ENCODE data around the gene ANKRD63. TPM values are rescaled to one million over a fixed set of nuclear protein-coding genes. Genes with fewer than 3 reads are reported as not detected.

ANKRD63 gene
- total RNA-seq, 1 experiment from 2014 or later: 0.46 TPM

DNA sequence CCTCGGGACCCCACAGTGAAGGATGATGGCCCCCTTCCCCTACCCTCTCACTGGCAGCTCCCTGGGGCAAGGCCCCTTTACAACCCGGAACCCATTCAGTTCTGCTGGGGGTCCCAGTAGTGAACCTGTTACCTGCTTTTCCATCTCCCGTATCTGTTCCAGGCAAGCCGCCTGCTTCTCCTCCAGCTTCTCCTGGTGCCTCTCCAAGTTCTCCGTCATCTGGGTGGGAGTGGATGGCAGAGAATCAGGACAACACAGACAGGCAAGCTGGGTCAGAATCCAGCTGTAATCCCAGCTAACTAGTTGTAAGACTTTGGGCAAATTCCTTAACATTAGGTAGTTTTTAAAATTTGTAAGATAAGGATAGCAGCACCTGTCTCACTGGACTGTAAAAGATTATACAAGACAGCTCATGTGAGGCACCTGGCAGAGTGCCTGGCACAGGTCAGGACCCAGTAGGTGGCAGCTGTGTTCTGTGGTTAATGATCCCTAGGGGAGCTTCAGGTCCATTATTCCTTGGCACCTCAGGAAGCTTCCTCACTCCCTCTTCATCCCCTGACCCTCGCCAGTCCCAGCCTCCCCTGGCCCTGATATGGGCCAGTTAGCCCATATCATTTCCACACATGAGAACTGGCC is 6.4 kb upstream of the ANKRD63 start:
- Mint-ChIP-seq H3K4me3 (no peak overlapping the region), H3K36me3 (ENCODE audit: insufficient read depth in 1 of 3, low read depth in 3 of 3) (no peaks in the 10 kb centered on the region), H3K4me1 (peaks cover 23 to 41% of the 10 kb centered on the region in 2 experiments), H3K27me3 (ENCODE audit: low read depth) (peaks cover 85% of the 10 kb centered on the region), H3K27ac (no peak overlapping the region), H3K9me3 (no peaks in the 10 kb centered on the region)
- DNase-seq: no peak
- Histone ChIP-seq H3K23me2 (ENCODE audit: insufficient read length, low read depth, low read length, poor library complexity, severe bottlenecking) (peaks cover 8% of the 10 kb centered on the region), H3K56ac (ENCODE audit: insufficient read length, low read depth, low read length) (no peak overlapping the region), H4K8ac (replicated peaks; ENCODE audit: insufficient read length, low read depth, low read length) (no peak overlapping the region), H3K23ac (ENCODE audit: insufficient read length, low read depth, low read length) (no peak overlapping the region), H2BK20ac (ENCODE audit: low read depth, low read length, poor library complexity, severe bottlenecking) (no peak overlapping the region), H2BK120ac (ENCODE audit: low read depth, low read length, poor library complexity, severe bottlenecking) (no peak overlapping the region), H2BK15ac (ENCODE audit: low read depth, low read length) (no peak overlapping the region), H2BK5ac (ENCODE audit: insufficient read length, low read length) (no peak overlapping the region), H2AFZ (ENCODE audit: low read length) (no peak overlapping the region), H3K14ac (ENCODE audit: insufficient read depth, low read length) (no peak overlapping the region), H3K27me3 (ENCODE audit: insufficient read depth, low read length) (peaks cover 14% of the 10 kb centered on the region; the same call in 1 of the 2 replicates), H3K4ac (ENCODE audit: low read depth, low read length) (no peak overlapping the region), H3K18ac (ENCODE audit: insufficient read length, low read depth, low read length) (no peak overlapping the region), H4K91ac (ENCODE audit: insufficient read length, low read depth, low read length) (no peak overlapping the region), H3K9me3 (ENCODE audit: control insufficient read depth, low read depth, low read length) (no peaks in the 10 kb centered on the region), H2AK5ac (ENCODE audit: insufficient read length, low read length) (no peak overlapping the region), H4K20me1 (ENCODE audit: control insufficient read depth, insufficient read depth, insufficient read length) (no peaks in the 10 kb centered on the region), H3K9ac (ENCODE audit: extremely low read depth, insufficient read length, low read length) (no peak overlapping the region), H3K4me2 (ENCODE audit: insufficient read depth, insufficient read length, low read length) (no peak overlapping the region), H4K5ac (ENCODE audit: insufficient read length, low read depth, low read length) (no peak overlapping the region), H2BK12ac (ENCODE audit: insufficient read length, low read depth, low read length) (no peak overlapping the region), H3K79me1 (ENCODE audit: insufficient read depth, low read depth, low read length, poor library complexity, severe bottlenecking) (no peaks in the 10 kb centered on the region), H3T11ph (ENCODE audit: low read length) (no peak overlapping the region), H3K27ac (ENCODE audit: insufficient read length, low read depth, low read length) (no peak overlapping the region), H3K4me1 (ENCODE audit: insufficient read depth, low read length) (peaks cover 5% of the 10 kb centered on the region), H3K79me2 (ENCODE audit: insufficient read depth, low read length) (no peaks in the 10 kb centered on the region)
- WGBS (ENCODE audit: extremely low coverage, insufficient read length, low lambda C conversion rate): no CpG with 5 or more reads among the region's 6 CpGs
- TF ChIP-seq, protein P1, sequence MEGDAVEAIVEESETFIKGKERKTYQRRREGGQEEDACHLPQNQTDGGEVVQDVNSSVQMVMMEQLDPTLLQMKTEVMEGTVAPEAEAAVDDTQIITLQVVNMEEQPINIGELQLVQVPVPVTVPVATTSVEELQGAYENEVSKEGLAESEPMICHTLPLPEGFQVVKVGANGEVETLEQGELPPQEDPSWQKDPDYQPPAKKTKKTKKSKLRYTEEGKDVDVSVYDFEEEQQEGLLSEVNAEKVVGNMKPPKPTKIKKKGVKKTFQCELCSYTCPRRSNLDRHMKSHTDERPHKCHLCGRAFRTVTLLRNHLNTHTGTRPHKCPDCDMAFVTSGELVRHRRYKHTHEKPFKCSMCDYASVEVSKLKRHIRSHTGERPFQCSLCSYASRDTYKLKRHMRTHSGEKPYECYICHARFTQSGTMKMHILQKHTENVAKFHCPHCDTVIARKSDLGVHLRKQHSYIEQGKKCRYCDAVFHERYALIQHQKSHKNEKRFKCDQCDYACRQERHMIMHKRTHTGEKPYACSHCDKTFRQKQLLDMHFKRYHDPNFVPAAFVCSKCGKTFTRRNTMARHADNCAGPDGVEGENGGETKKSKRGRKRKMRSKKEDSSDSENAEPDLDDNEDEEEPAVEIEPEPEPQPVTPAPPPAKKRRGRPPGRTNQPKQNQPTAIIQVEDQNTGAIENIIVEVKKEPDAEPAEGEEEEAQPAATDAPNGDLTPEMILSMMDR (conservative IDR thresholded peaks at IDR 0.05): no peak
